Measurements from ENCODE around the gene DCAF8L2. TPM values are rescaled to one million over a fixed set of nuclear protein-coding genes. Genes with fewer than 3 reads are reported as not detected.
"Not testable (repeated sequence)": the region's sequence is repeated elsewhere in the genome, so short reads cannot be mapped to it uniquely, and the experiment has no call there.

Gene DCAF8L2
- total RNA-seq, 1 experiment from 2014 or later = not detected

GRCh38 chrX:27746516-27746915, 156.4 kb downstream of the DCAF8L2 start:
- Histone ChIP-seq H3K4me2 (ENCODE audit: low read depth, low read length, poor library complexity, severe bottlenecking) (no peak overlapping the region), H3K9me2 (replicated peaks; ENCODE audit: insufficient read depth, low read length) (no peaks in the 10 kb centered on the region), H3K4me3 (ENCODE audit: low read length) (no peak overlapping the region), H4K20me1 (ENCODE audit: insufficient read depth, low read depth, low read length) (no peaks in the 10 kb centered on the region), H3K36me3 (ENCODE audit: insufficient read depth, low read length) (no peaks in the 10 kb centered on the region), H3K27me3 (ENCODE audit: low read length) (no peaks in the 10 kb centered on the region), H3K9me3 (ENCODE audit: low read length) (peaks cover 19% of the 10 kb centered on the region), H3K9ac (ENCODE audit: low read length) (no peak overlapping the region), H3K79me2 (ENCODE audit: low read length) (no peaks in the 10 kb centered on the region), H3K27ac (ENCODE audit: low read length) (no peak overlapping the region), H3K4me1 (ENCODE audit: low read length) (no peaks in the 10 kb centered on the region), H2AFZ (ENCODE audit: low read length) (no peak overlapping the region)
- no peak for DNase-seq

GRCh38 chrX:27750298-27750697, 160.2 kb downstream of the DCAF8L2 start:
- H3K27ac ChIP-seq (ENCODE audit: low read length); H3K9me2 ChIP-seq (replicated peaks; ENCODE audit: insufficient read depth, low read length); H4K20me1 ChIP-seq (ENCODE audit: insufficient read depth, low read depth, low read length); H3K36me3 ChIP-seq (ENCODE audit: insufficient read depth, low read length); H3K4me1 ChIP-seq (ENCODE audit: low read length); H3K79me2 ChIP-seq (ENCODE audit: low read length); H3K27me3 ChIP-seq (ENCODE audit: low read length); H3K9ac ChIP-seq (ENCODE audit: low read length); H3K4me2 ChIP-seq (ENCODE audit: low read depth, low read length, poor library complexity, severe bottlenecking); DNase-seq; H3K4me3 ChIP-seq (ENCODE audit: low read length); H2AFZ ChIP-seq (ENCODE audit: low read length): not testable (repeated sequence)
- H3K9me3 ChIP-seq (ENCODE audit: low read length) = peaks cover 19% of the 10 kb centered on the region

GRCh38 chrX:27751976-27752375, 161.8 kb downstream of the DCAF8L2 start:
- no peaks in the 10 kb centered on the region for H4K20me1 ChIP-seq (ENCODE audit: insufficient read depth, low read depth, low read length)
- no peak overlapping the region for H3K4me2 ChIP-seq (ENCODE audit: low read depth, low read length, poor library complexity, severe bottlenecking)
- no peak for DNase-seq
- H3K9ac ChIP-seq (ENCODE audit: low read length) = no peak overlapping the region
- H3K4me1 ChIP-seq (ENCODE audit: low read length) = no peaks in the 10 kb centered on the region
- H2AFZ ChIP-seq (ENCODE audit: low read length) = no peak overlapping the region
- no peak overlapping the region for H3K4me3 ChIP-seq (ENCODE audit: low read length)
- H3K27me3 ChIP-seq (ENCODE audit: low read length) = no peaks in the 10 kb centered on the region
- H3K79me2 ChIP-seq (ENCODE audit: low read length) = no peaks in the 10 kb centered on the region
- H3K27ac ChIP-seq (ENCODE audit: low read length) = no peak overlapping the region
- H3K36me3 ChIP-seq (ENCODE audit: insufficient read depth, low read length) = no peaks in the 10 kb centered on the region
- peaks cover 17% of the 10 kb centered on the region for H3K9me3 ChIP-seq (ENCODE audit: low read length)
- no peaks in the 10 kb centered on the region for H3K9me2 ChIP-seq (replicated peaks; ENCODE audit: insufficient read depth, low read length)

- no peak for DNase-seq
- Histone ChIP-seq H3K9ac (ENCODE audit: low read length) (no peak overlapping the region), H3K4me2 (ENCODE audit: low read depth, low read length, poor library complexity, severe bottlenecking) (no peak overlapping the region), H3K4me1 (ENCODE audit: low read length) (no peaks in the 10 kb centered on the region), H3K36me3 (ENCODE audit: insufficient read depth, low read length) (no peaks in the 10 kb centered on the region), H3K79me2 (ENCODE audit: low read length) (no peaks in the 10 kb centered on the region), H3K9me3 (ENCODE audit: low read length) (peaks cover 16% of the 10 kb centered on the region), H2AFZ (ENCODE audit: low read length) (no peak overlapping the region), H3K9me2 (replicated peaks; ENCODE audit: insufficient read depth, low read length) (no peaks in the 10 kb centered on the region), H4K20me1 (ENCODE audit: insufficient read depth, low read depth, low read length) (no peaks in the 10 kb centered on the region), H3K27ac (ENCODE audit: low read length) (no peak overlapping the region), H3K27me3 (ENCODE audit: low read length) (no peaks in the 10 kb centered on the region), H3K4me3 (ENCODE audit: low read length) (no peak overlapping the region)
These were observed 175.6 kb downstream of the DCAF8L2 start for GRCh38 chrX:27765718-27766117.

- H3K9ac ChIP-seq (ENCODE audit: low read length) = no peak overlapping the region
- H3K4me1 ChIP-seq (ENCODE audit: low read length) = no peaks in the 10 kb centered on the region
- H3K27me3 ChIP-seq (ENCODE audit: low read length) = no peaks in the 10 kb centered on the region
- no peak overlapping the region for H3K27ac ChIP-seq (ENCODE audit: low read length)
- no peak for DNase-seq
- no peaks in the 10 kb centered on the region for H3K9me2 ChIP-seq (replicated peaks; ENCODE audit: insufficient read depth, low read length)
- no peak overlapping the region for H2AFZ ChIP-seq (ENCODE audit: low read length)
- no peaks in the 10 kb centered on the region for H4K20me1 ChIP-seq (ENCODE audit: insufficient read depth, low read depth, low read length)
- H3K4me2 ChIP-seq (ENCODE audit: low read depth, low read length, poor library complexity, severe bottlenecking) = no peak overlapping the region
- peaks cover 27% of the 10 kb centered on the region for H3K9me3 ChIP-seq (ENCODE audit: low read length)
- no peaks in the 10 kb centered on the region for H3K36me3 ChIP-seq (ENCODE audit: insufficient read depth, low read length)
- H3K4me3 ChIP-seq (ENCODE audit: low read length) = no peak overlapping the region
- no peaks in the 10 kb centered on the region for H3K79me2 ChIP-seq (ENCODE audit: low read length)
These were observed 177.2 kb downstream of the DCAF8L2 start for GRCh38 chrX:27767387-27767786.

- DNase-seq = no peak
- Histone ChIP-seq H2AFZ (ENCODE audit: low read length) (no peak overlapping the region), H3K27ac (ENCODE audit: low read length) (no peak overlapping the region), H3K4me3 (ENCODE audit: low read length) (no peak overlapping the region), H3K9me2 (replicated peaks; ENCODE audit: insufficient read depth, low read length) (no peaks in the 10 kb centered on the region), H4K20me1 (ENCODE audit: insufficient read depth, low read depth, low read length) (no peaks in the 10 kb centered on the region), H3K79me2 (ENCODE audit: low read length) (no peaks in the 10 kb centered on the region), H3K4me1 (ENCODE audit: low read length) (no peaks in the 10 kb centered on the region), H3K27me3 (ENCODE audit: low read length) (no peaks in the 10 kb centered on the region), H3K36me3 (ENCODE audit: insufficient read depth, low read length) (no peaks in the 10 kb centered on the region), H3K9ac (ENCODE audit: low read length) (no peak overlapping the region), H3K9me3 (ENCODE audit: low read length) (peaks cover 35% of the 10 kb centered on the region), H3K4me2 (ENCODE audit: low read depth, low read length, poor library complexity, severe bottlenecking) (no peak overlapping the region)
These were observed 185.8 kb downstream of the DCAF8L2 start for GRCh38 chrX:27775984-27776383.

- no peaks in the 10 kb centered on the region for H4K20me1 ChIP-seq (ENCODE audit: insufficient read depth, low read depth, low read length)
- no peak overlapping the region for H3K9ac ChIP-seq (ENCODE audit: low read length)
- no peak overlapping the region for H3K4me2 ChIP-seq (ENCODE audit: low read depth, low read length, poor library complexity, severe bottlenecking)
- no peak overlapping the region for H3K27ac ChIP-seq (ENCODE audit: low read length)
- H3K4me1 ChIP-seq (ENCODE audit: low read length) = no peaks in the 10 kb centered on the region
- no peaks in the 10 kb centered on the region for H3K79me2 ChIP-seq (ENCODE audit: low read length)
- H3K4me3 ChIP-seq (ENCODE audit: low read length) = no peak overlapping the region
- peaks cover 15% of the 10 kb centered on the region for H3K9me3 ChIP-seq (ENCODE audit: low read length)
- H2AFZ ChIP-seq (ENCODE audit: low read length) = no peak overlapping the region
- H3K36me3 ChIP-seq (ENCODE audit: insufficient read depth, low read length) = no peaks in the 10 kb centered on the region
- no peak for DNase-seq
- H3K27me3 ChIP-seq (ENCODE audit: low read length) = no peaks in the 10 kb centered on the region
- H3K9me2 ChIP-seq (replicated peaks; ENCODE audit: insufficient read depth, low read length) = no peaks in the 10 kb centered on the region
These were observed 206.6 kb downstream of the DCAF8L2 start for GRCh38 chrX:27796640-27797257.

- peaks cover 11% of the 10 kb centered on the region for H3K9me3 ChIP-seq (ENCODE audit: low read length)
- DNase-seq = no peak
These were observed 207.4 kb downstream of the DCAF8L2 start for GRCh38 chrX:27797575-27797974.

More at GRCh38 chrX:27797575-27797974, 207.4 kb downstream of the DCAF8L2 start:
- no peaks in the 10 kb centered on the region for H3K36me3 ChIP-seq (ENCODE audit: insufficient read depth, low read length)
- H3K27ac ChIP-seq (ENCODE audit: low read length) = no peak overlapping the region
- H4K20me1 ChIP-seq (ENCODE audit: insufficient read depth, low read depth, low read length) = no peaks in the 10 kb centered on the region
- no peaks in the 10 kb centered on the region for H3K9me2 ChIP-seq (replicated peaks; ENCODE audit: insufficient read depth, low read length)
- no peaks in the 10 kb centered on the region for H3K79me2 ChIP-seq (ENCODE audit: low read length)
- H3K27me3 ChIP-seq (ENCODE audit: low read length) = no peaks in the 10 kb centered on the region
- H3K4me3 ChIP-seq (ENCODE audit: low read length) = no peak overlapping the region
- no peak overlapping the region for H3K9ac ChIP-seq (ENCODE audit: low read length)
- no peaks in the 10 kb centered on the region for H3K4me1 ChIP-seq (ENCODE audit: low read length)
- no peak overlapping the region for H3K4me2 ChIP-seq (ENCODE audit: low read depth, low read length, poor library complexity, severe bottlenecking)
- H2AFZ ChIP-seq (ENCODE audit: low read length) = no peak overlapping the region
